ENCODE results near the gene AATF. TPM values are rescaled to one million over a fixed set of nuclear protein-coding genes. Genes with fewer than 3 reads are reported as not detected.

The AATF gene
- polyA plus RNA-seq, 3 donors: 24.3 to 57.9 (median 41.1) TPM

- H3K4me2 ChIP-seq (replicated peaks; ENCODE audit: extremely low read depth, low read length, poor library complexity, severe bottlenecking): no peak overlapping the region
- H2AFZ ChIP-seq (ENCODE audit: insufficient read depth, low read depth, low read length, poor library complexity, severe bottlenecking): no peak overlapping the region
- H3K79me2 ChIP-seq (ENCODE audit: insufficient read depth, low read length): peaks cover 3% of the 10 kb centered on the region
- peaks cover 47% of the 10 kb centered on the region for H4K20me1 ChIP-seq (ENCODE audit: insufficient read depth, low read length)
- peaks cover 28 to 60% of the 10 kb centered on the region in 2 donors for H3K36me3 ChIP-seq (replicated peaks in 1 of 2; ENCODE audit: control insufficient read depth in 1 of 2, insufficient read depth in 2 of 2, low read length in 2 of 2)
- H3K4me1 Mint-ChIP-seq: peaks cover 6% of the 10 kb centered on the region
- H3K4me3 Mint-ChIP-seq: no peak overlapping the region
- WGBS (ENCODE audit: insufficient coverage): 100% methylated on average over 3 of the region's 4 CpGs
- H3K4me1 ChIP-seq (ENCODE audit: control insufficient read depth in 1 of 2, insufficient read depth in 2 of 2, low read length in 2 of 2): peaks cover 0 to 6% of the 10 kb centered on the region in 2 donors
- no peak for TF ChIP-seq CTCF (IDR thresholded peaks at IDR 0.05)
- H3K9me3 Mint-ChIP-seq: peaks cover 0 to 3% (median 0%) of the 10 kb centered on the region in 7 donors
- no peaks in the 10 kb centered on the region for H3K27me3 Mint-ChIP-seq (ENCODE audit: low read depth in 3 of 3)
- H3K4me3 ChIP-seq (replicated peaks in 1 of 3; ENCODE audit: low read depth in 2 of 3, low read length in 3 of 3): no peak overlapping the region
- DNase-seq: no peak
- no peak overlapping the region for H3K27ac ChIP-seq (ENCODE audit: low read depth in 1 of 2, low read length in 2 of 2)
- no peaks in the 10 kb centered on the region for H3K27me3 ChIP-seq (ENCODE audit: control insufficient read depth in 2 of 2, insufficient read depth in 2 of 2, low read length in 2 of 2)
- no peak overlapping the region for H3K9ac ChIP-seq (ENCODE audit: insufficient read depth, low read length, poor library complexity, severe bottlenecking)
- intact Hi-C loops (cut with micrococcal nuclease): no loop called here
- H3K9me3 ChIP-seq (replicated peaks in 1 of 2; ENCODE audit: control insufficient read depth in 1 of 2, insufficient read depth in 1 of 2, low read length in 2 of 2): no peaks in the 10 kb centered on the region
- H3K36me3 Mint-ChIP-seq: peaks cover 39 to 48% of the 10 kb centered on the region in 2 donors
- no peak overlapping the region for H3K27ac Mint-ChIP-seq
Observed at GRCh38 chr17:37016780-37017179, 68.0 kb downstream of the AATF start.

- WGBS (ENCODE audit: insufficient coverage): no CpG with 5 or more reads among the region's 1 CpG
- intact Hi-C loops (cut with micrococcal nuclease): no loop called here
- H3K4me1 Mint-ChIP-seq: peaks cover under 1% of the 10 kb centered on the region
- Histone ChIP-seq H3K27me3 (ENCODE audit: control insufficient read depth in 2 of 2, insufficient read depth in 2 of 2, low read length in 2 of 2) (no peaks in the 10 kb centered on the region), H3K27ac (ENCODE audit: low read depth in 1 of 2, low read length in 2 of 2) (no peak overlapping the region), H3K9ac (ENCODE audit: insufficient read depth, low read length, poor library complexity, severe bottlenecking) (no peak overlapping the region), H3K79me2 (ENCODE audit: insufficient read depth, low read length) (peaks cover 3% of the 10 kb centered on the region), H3K4me2 (replicated peaks; ENCODE audit: extremely low read depth, low read length, poor library complexity, severe bottlenecking) (no peak overlapping the region), H3K4me3 (replicated peaks in 1 of 3; ENCODE audit: low read depth in 2 of 3, low read length in 3 of 3) (no peak overlapping the region), H3K36me3 (replicated peaks in 1 of 2; ENCODE audit: control insufficient read depth in 1 of 2, insufficient read depth in 2 of 2, low read length in 2 of 2) (peaks cover 33 to 67% of the 10 kb centered on the region in 2 donors), H3K9me3 (replicated peaks in 1 of 2; ENCODE audit: control insufficient read depth in 1 of 2, insufficient read depth in 1 of 2, low read length in 2 of 2) (no peaks in the 10 kb centered on the region), H3K4me1 (ENCODE audit: control insufficient read depth in 1 of 2, insufficient read depth in 2 of 2, low read length in 2 of 2) (no peaks in the 10 kb centered on the region), H2AFZ (ENCODE audit: insufficient read depth, low read depth, low read length, poor library complexity, severe bottlenecking) (no peak overlapping the region), H4K20me1 (ENCODE audit: insufficient read depth, low read length) (peaks cover 44% of the 10 kb centered on the region)
- no peak overlapping the region for H3K4me3 Mint-ChIP-seq
- no peak for DNase-seq
- no peak for TF ChIP-seq CTCF (IDR thresholded peaks at IDR 0.05)
- peaks cover 45 to 52% of the 10 kb centered on the region in 2 donors for H3K36me3 Mint-ChIP-seq
- peaks cover 0 to 3% (median 0%) of the 10 kb centered on the region in 7 donors for H3K9me3 Mint-ChIP-seq
- no peak overlapping the region for H3K27ac Mint-ChIP-seq
- no peaks in the 10 kb centered on the region for H3K27me3 Mint-ChIP-seq (ENCODE audit: low read depth in 3 of 3)
Observed at GRCh38 chr17:37017404-37017803, 68.7 kb downstream of the AATF start.
